Mesenchymal stem cell (in vitro differentiated cells and primary cell): Measurements from ENCODE around the gene MVB12A.

ENCODE experiments used
- DNase-seq: peaks from one replicate; pipeline ENCODE4 v3.0.0-alpha.2; 2013
- H2AFZ ChIP-seq: one replicate; pipeline ENCODE4 v1.6.1; 2013; ENCODE audit warnings: low read depth, mild to moderate bottlenecking, control low read depth, inconsistent platforms, low read length, moderate library complexity
- H2AK5ac ChIP-seq: 2 replicates; pipeline ENCODE4 v1.6.1; 2013; ENCODE audit warnings: low read length, moderate library complexity, mild to moderate bottlenecking, inconsistent platforms; ENCODE audit not compliant: severe bottlenecking
- H2BK120ac ChIP-seq: one replicate; pipeline ENCODE4 v1.6.1; 2013; ENCODE audit warnings: low read depth, mild to moderate bottlenecking, inconsistent platforms, low read length, moderate library complexity
- H2BK12ac ChIP-seq, 2 experiments: one replicate each; pipeline ENCODE4 v1.6.1; 2013; ENCODE audit warnings: inconsistent platforms in 2 of 2, low read length in 2 of 2, mild to moderate bottlenecking in 2 of 2, moderate library complexity in 2 of 2, control low read depth in 1 of 2
- H2BK15ac ChIP-seq: one replicate; pipeline ENCODE4 v1.6.1; 2013; ENCODE audit warnings: mild to moderate bottlenecking, low read depth, inconsistent platforms; ENCODE audit not compliant: poor library complexity, severe bottlenecking
- H2BK5ac ChIP-seq: 2 replicates; pipeline ENCODE4 v1.6.1; 2013; ENCODE audit warnings: low read depth, mild to moderate bottlenecking, low read length, control low read depth, inconsistent platforms; ENCODE audit not compliant: poor library complexity, severe bottlenecking
- H3K14ac ChIP-seq, 2 experiments: one replicate each; pipeline ENCODE4 v1.6.1; 2013; ENCODE audit warnings: inconsistent platforms in 2 of 2, low read length in 2 of 2, control low read depth in 1 of 2, mild to moderate bottlenecking in 1 of 2, moderate library complexity in 1 of 2
- H3K18ac ChIP-seq, 2 experiments: one replicate each; pipeline ENCODE4 v1.6.1; 2013; ENCODE audit warnings: inconsistent platforms in 2 of 2, low read length in 2 of 2, control low read depth in 1 of 2, low read depth in 1 of 2, mild to moderate bottlenecking in 1 of 2
- H3K23ac ChIP-seq, 2 experiments: one replicate each; pipeline ENCODE4 v1.6.1; 2013; ENCODE audit warnings: inconsistent platforms in 2 of 2, low read length in 2 of 2, mild to moderate bottlenecking in 2 of 2, moderate library complexity in 2 of 2, control low read depth in 1 of 2
- H3K27ac ChIP-seq: 2 replicates; pipeline ENCODE4 v1.5.1; 2013; ENCODE audit warnings: mild to moderate bottlenecking, moderate library complexity, low read length, control low read depth, inconsistent platforms; ENCODE audit not compliant: poor library complexity, severe bottlenecking
- H3K27me3 ChIP-seq, 2 experiments: 2 replicates each; pipeline versions ENCODE4 v1.6.1 to v1.7.0; 2013; ENCODE audit warnings: low read length in 2 of 2, mild to moderate bottlenecking in 2 of 2, moderate library complexity in 2 of 2, control low read depth in 1 of 2, inconsistent platforms in 1 of 2; ENCODE audit not compliant: control insufficient read depth in 1 of 2, insufficient read depth in 1 of 2
- H3K36me3 ChIP-seq, 2 experiments: 2 replicates each; pipeline versions ENCODE4 v1.6.1 to v1.7.0; 2013; ENCODE audit warnings: low read length in 2 of 2, control low read depth in 1 of 2, inconsistent platforms in 1 of 2, low read depth in 1 of 2, mild to moderate bottlenecking in 1 of 2; ENCODE audit not compliant: insufficient read depth in 2 of 2, control insufficient read depth in 1 of 2
- H3K4ac ChIP-seq, 2 experiments: one replicate each; pipeline ENCODE4 v1.6.1; 2013; ENCODE audit warnings: inconsistent platforms in 2 of 2, low read length in 2 of 2, mild to moderate bottlenecking in 2 of 2, moderate library complexity in 2 of 2, control low read depth in 1 of 2, low read depth in 1 of 2
- H3K4me1 ChIP-seq: 2 replicates; pipeline ENCODE4 v1.6.1; 2013; ENCODE audit warnings: low read depth, low read length, control low read depth; ENCODE audit not compliant: control insufficient read depth, insufficient read depth
- H3K4me2 ChIP-seq: 2 replicates; pipeline ENCODE4 v1.6.1; 2013; ENCODE audit warnings: low read length, mild to moderate bottlenecking, inconsistent platforms; ENCODE audit not compliant: poor library complexity, severe bottlenecking
- H3K4me3 ChIP-seq, 2 experiments: 2 replicates each; pipeline versions ENCODE4 v1.5.1 to v1.7.0; 2013; ENCODE audit warnings: low read length in 2 of 2, mild to moderate bottlenecking in 2 of 2, control low read depth in 1 of 2, low read depth in 1 of 2; ENCODE audit not compliant: insufficient read depth in 1 of 2
- H3K79me1 ChIP-seq: replicated peaks from 2 replicates; pipeline ENCODE4 v1.6.1; 2013; ENCODE audit warnings: mild to moderate bottlenecking, control low read depth, low read length, inconsistent platforms; ENCODE audit not compliant: poor library complexity, severe bottlenecking
- H3K9ac ChIP-seq: 2 replicates; pipeline ENCODE4 v1.7.0; 2013; ENCODE audit warnings: mild to moderate bottlenecking, low read length, moderate library complexity
- H3K9me3 ChIP-seq: 2 replicates; pipeline ENCODE4 v1.7.0; 2013; ENCODE audit warnings: mild to moderate bottlenecking, low read length; ENCODE audit not compliant: control insufficient read depth
- H4K8ac ChIP-seq: one replicate; pipeline ENCODE4 v1.6.1; 2013; ENCODE audit warnings: inconsistent platforms, mild to moderate bottlenecking, low read length, moderate library complexity
- H4K91ac ChIP-seq: one replicate; pipeline ENCODE4 v1.6.1; 2013; ENCODE audit warnings: mild to moderate bottlenecking, low read length, inconsistent platforms
- WGBS: methylation state at CpG from one replicate; pipeline ENCODE4 v1.1.7; 2013; ENCODE audit warnings: mixed read lengths; 5-methylcytosine and 5-hydroxymethylcytosine counted together

MVB12A gene

DNA sequence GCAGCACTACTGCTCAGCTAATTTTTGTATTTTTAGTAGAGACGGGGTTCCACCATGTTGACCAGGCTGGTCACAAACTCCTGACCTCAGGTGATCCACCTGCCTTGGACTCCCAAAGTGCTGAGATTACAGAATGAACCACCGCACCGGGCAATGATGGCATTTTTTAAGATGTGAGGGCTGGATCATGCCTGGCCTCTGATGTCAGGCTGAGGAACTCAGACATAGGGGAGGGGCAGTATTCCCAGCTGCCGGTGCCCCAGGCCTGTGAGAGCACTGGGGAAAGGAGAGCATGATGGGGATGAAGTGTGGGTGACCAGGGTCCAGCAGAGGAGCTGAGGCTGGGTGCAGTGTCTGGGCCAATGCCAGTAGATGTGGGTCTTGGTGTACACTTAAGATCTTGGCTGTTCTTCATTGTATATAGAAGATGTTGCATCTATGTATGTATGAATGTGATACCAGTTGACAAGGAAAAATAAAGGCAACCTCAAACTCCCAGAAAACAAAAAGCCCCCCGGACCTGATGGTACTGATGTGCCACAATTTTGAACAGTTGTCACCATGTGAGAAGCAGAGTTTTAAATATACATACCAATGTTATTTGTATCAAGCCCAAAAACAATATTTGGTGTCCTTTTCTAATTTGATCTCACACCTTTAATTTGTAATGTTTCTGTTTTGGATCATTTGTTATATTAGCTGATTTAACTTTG is 39.3 kb upstream of the MVB12A start:
- Histone ChIP-seq H2AK5ac (no peak overlapping the region), H3K9me3 (no peaks in the 10 kb centered on the region), H3K36me3 (no peaks in the 10 kb centered on the region), H3K27me3 (peaks cover 7 to 25% of the 10 kb centered on the region in 2 experiments), H4K8ac (no peak overlapping the region), H2AFZ (no peak overlapping the region), H3K9ac (no peak overlapping the region), H3K23ac (no peak overlapping the region), H3K4me3 (no peak overlapping the region), H3K14ac (no peak overlapping the region), H2BK5ac (no peak overlapping the region), H3K27ac (no peak overlapping the region), H3K18ac (no peak overlapping the region), H4K91ac (no peak overlapping the region), H3K79me1 (no peaks in the 10 kb centered on the region), H3K4ac (no peak overlapping the region), H3K4me1 (peaks cover 11% of the 10 kb centered on the region), H3K4me2 (no peak overlapping the region), H2BK12ac (no peak overlapping the region), H2BK15ac (no peak overlapping the region), H2BK120ac (no peak overlapping the region)
- DNase-seq, result no peak
- 96% methylated on average over 4 of the region's 5 CpGs for WGBS

DNA sequence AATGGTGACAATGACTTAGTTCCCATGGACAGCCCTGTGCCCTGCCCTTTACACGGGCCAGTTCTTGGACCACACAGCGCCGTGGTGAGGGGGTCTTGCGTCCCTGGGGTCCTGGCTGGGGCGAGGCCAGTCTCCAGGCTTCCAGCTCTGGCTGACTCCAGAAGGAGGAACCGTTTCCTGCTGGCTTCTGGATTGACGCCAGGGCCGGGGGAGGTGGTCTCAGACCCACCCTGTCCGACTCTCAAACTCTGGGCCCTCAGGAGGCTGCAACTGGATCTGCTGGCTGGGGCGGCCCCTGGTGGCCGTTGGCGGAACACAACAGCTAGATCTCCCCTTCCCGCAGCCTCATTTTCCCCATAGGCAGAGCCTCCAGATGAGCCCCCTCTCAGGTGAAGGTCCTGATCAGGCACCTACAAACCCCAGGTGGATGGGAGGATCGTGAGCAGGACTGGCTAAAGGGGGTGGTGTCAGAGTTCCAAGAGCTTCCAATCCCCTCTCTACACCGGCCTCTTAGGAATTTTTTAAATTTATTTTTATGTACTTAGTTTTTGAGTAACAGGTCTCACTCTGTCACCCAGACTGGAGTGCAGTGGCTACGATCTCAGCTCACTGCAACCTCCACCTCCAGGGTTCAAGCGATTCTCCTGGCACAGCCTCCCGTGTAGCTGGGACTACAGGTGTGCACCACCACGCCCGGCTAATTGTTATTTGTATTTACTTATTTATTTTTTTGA is 33.8 kb upstream of the MVB12A start:
- H3K9ac ChIP-seq, result no peak overlapping the region
- H2AFZ ChIP-seq, result no peak overlapping the region
- H3K18ac ChIP-seq, result peak overlapping the region; percentile 48 to 70
- 54% methylated on average over 14 of the region's 20 CpGs for WGBS
- peaks cover 10% of the 10 kb centered on the region for H3K4me1 ChIP-seq
- H2BK120ac ChIP-seq, result peak overlapping the region; percentile 49
- H2BK5ac ChIP-seq, result no peak overlapping the region
- peak overlapping the region; percentile 69 for H4K8ac ChIP-seq
- peak overlapping the region in 1 of 2 experiments; percentile 60 for H2BK12ac ChIP-seq
- H3K36me3 ChIP-seq, result no peaks in the 10 kb centered on the region
- peak; percentile 57 for DNase-seq
- no peak overlapping the region for H3K23ac ChIP-seq
- H3K9me3 ChIP-seq, result peaks cover 5% of the 10 kb centered on the region
- H3K27me3 ChIP-seq, result peaks cover 6 to 8% of the 10 kb centered on the region in 2 experiments
- H3K79me1 ChIP-seq, result no peaks in the 10 kb centered on the region
- H3K4me3 ChIP-seq, result no peak overlapping the region
- H4K91ac ChIP-seq, result peak overlapping the region; percentile 93
- no peak overlapping the region for H3K27ac ChIP-seq
- peak overlapping the region in 1 of 2 experiments; percentile 14 for H3K4ac ChIP-seq
- H2AK5ac ChIP-seq, result no peak overlapping the region
- no peak overlapping the region for H3K14ac ChIP-seq
- no peak overlapping the region for H3K4me2 ChIP-seq
- no peak overlapping the region for H2BK15ac ChIP-seq

DNA sequence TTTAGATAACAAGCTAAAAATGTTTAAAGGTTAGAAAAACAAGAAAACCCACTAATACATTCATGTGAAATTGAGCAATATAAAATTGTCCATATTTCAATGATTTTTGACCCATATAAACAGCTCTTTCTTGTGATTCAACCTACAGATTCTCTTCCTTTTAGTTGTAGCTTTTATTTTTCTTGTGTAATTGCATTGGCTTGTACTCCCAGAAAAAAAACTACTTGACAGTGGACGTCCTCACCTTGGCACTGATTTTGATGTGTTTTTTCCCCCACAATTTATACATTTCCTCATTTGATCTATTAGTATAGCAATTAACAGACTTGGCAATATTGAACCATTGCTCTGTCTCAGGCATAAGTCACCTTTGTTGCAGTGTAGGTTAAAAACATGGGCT is 30.6 kb upstream of the MVB12A start:
- H2BK120ac ChIP-seq, result no peak overlapping the region
- H3K14ac ChIP-seq, result no peak overlapping the region
- H3K27ac ChIP-seq, result no peak overlapping the region
- peaks cover 12 to 25% of the 10 kb centered on the region in 2 experiments for H3K27me3 ChIP-seq
- H4K91ac ChIP-seq, result no peak overlapping the region
- 80% methylated on average over 1 of the region's 1 CpG for WGBS
- H3K79me1 ChIP-seq, result no peaks in the 10 kb centered on the region
- H3K4ac ChIP-seq, result no peak overlapping the region
- H2BK12ac ChIP-seq, result no peak overlapping the region
- H3K9me3 ChIP-seq, result peaks cover 5% of the 10 kb centered on the region
- no peak overlapping the region for H3K4me3 ChIP-seq
- H3K36me3 ChIP-seq, result no peaks in the 10 kb centered on the region
- H2AFZ ChIP-seq, result no peak overlapping the region
- H3K4me2 ChIP-seq, result no peak overlapping the region
- no peak overlapping the region for H3K23ac ChIP-seq
- peaks cover 12% of the 10 kb centered on the region for H3K4me1 ChIP-seq
- no peak overlapping the region for H2BK15ac ChIP-seq
- no peak overlapping the region for H4K8ac ChIP-seq
- no peak for DNase-seq
- no peak overlapping the region for H2BK5ac ChIP-seq
- H2AK5ac ChIP-seq, result no peak overlapping the region
- H3K18ac ChIP-seq, result no peak overlapping the region
- no peak overlapping the region for H3K9ac ChIP-seq

DNA sequence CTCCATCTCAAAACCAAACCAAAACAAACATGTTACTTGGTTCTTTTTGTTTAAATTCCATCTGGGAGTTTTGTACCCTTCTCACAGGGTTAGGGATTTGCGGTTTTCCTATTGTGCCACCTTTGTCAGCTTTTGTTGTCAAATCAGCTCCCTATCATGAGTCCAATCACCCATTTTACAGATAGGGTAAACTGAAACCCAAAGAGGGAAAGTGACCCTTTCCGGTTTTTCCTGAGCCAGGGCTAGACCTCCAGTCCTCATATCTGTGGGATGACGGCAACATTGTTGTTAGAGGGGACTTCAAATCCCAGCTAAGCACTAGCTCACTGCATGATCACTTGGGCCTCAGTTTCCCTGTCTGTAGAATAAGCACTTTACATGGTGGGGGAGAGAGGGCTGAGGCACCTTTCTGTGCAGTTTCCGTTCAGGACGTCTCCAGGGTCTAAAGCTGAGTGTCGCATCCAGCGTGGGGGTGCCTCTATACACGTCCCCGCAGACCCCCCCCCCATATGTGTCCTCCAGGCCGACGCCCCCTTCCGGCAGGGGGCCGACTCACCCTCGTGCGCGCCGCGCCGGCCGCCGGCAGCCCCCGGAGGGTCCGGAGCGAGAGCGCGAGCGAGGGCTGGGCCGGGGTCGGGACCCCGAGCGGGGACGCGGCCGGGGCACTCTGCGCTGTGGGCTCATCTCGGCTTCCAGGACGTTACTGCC is 29.7 kb upstream of the MVB12A start:
- Histone ChIP-seq H3K4me2 (peak overlapping the region; percentile 91), H3K14ac (no peak overlapping the region), H3K79me1 (no peaks in the 10 kb centered on the region), H2BK120ac (peak overlapping the region; percentile 34), H3K27me3 (peaks cover 12 to 26% of the 10 kb centered on the region in 2 experiments), H2AFZ (peak overlapping the region; percentile 69), H3K4ac (no peak overlapping the region), H2BK5ac (no peak overlapping the region), H2BK15ac (no peak overlapping the region), H2AK5ac (no peak overlapping the region), H3K9me3 (peaks cover 5% of the 10 kb centered on the region), H3K4me3 (peak overlapping the region; percentile 41 to 82), H3K23ac (peak overlapping the region in 1 of 2 experiments; percentile 40), H3K27ac (no peak overlapping the region), H4K8ac (peak overlapping the region; percentile 72), H3K36me3 (no peaks in the 10 kb centered on the region), H3K9ac (peak overlapping the region; percentile 70), H3K4me1 (peaks cover 12% of the 10 kb centered on the region), H2BK12ac (no peak overlapping the region), H3K18ac (peak overlapping the region in 1 of 2 experiments; percentile 83), H4K91ac (peak overlapping the region; percentile 27)
- no peak for DNase-seq
- WGBS, result 6% methylated on average over 37 of the region's 37 CpGs
